HepG2 (cell line): ENCODE results near the gene GATD1. TPM values are rescaled to one million over a fixed set of nuclear protein-coding genes. Genes with fewer than 3 reads are reported as not detected.
A peak's percentile ranks its signal among the peaks of the same experiment; 100 is the strongest.

Source experiments
- ATAC-seq: fragments of 200-7000 bp; cut with Tn5 transposase; 3 replicates; pipeline ENCODE4 v1.9.1; 2020; ENCODE audit warnings: mild to moderate bottlenecking, moderate library complexity
- BruUV-seq: library from RNA; stranded (reverse); fragments of 400-500 nt; replicated peaks from 2 replicates; lab custom pipeline; 2021; lab: Mats Ljungman, UMichigan
- CTCF ChIA-PET: fragments of 300-600 bp; formaldehyde crosslinking; extraction: SDS; loops from one replicate; lab custom pipeline; 2021; ENCODE audit warnings: low total read pairs, inconsistent platforms, low intra/inter-chr PET ratio; lab: Yijun Ruan, JAX
- POLR2A ChIA-PET: fragments of 350-600 bp; sonication (Branson Sonifier 250); formaldehyde crosslinking; loops from one replicate; lab custom pipeline; 2020; ENCODE audit warnings: antibody characterized with exemption, inconsistent platforms; lab: Yijun Ruan, JAX
- DNase-seq: peaks from one replicate; pipeline ENCODE4 v3.0.0-alpha.2; 2015; ENCODE audit warnings: low spot score
- FAIRE-seq: peaks from 3 replicates; lab custom pipeline; 2011; peaks lifted over from hg19 to GRCh38; lab: Jason Lieb, UNC
- H2AFZ ChIP-seq: one replicate; pipeline ENCODE4 v1.6.1; 2011; ENCODE audit warnings: low read length, inconsistent platforms
- H3K27ac ChIP-seq: fragments of 300-600 bp; 3 replicates; pipeline ENCODE4 v1.8.0; 2011; ENCODE audit warnings: mixed run types, mild to moderate bottlenecking, mixed read lengths, low read length, inconsistent platforms; ENCODE audit not compliant: insufficient read depth; ENCODE audit errors: extremely low read length
- H3K27me3 ChIP-seq, 2 experiments: fragments of 200-600 bp in 1 of 2; 2 replicates in 1 of 2; 3 replicates in 1 of 2; pipeline versions ENCODE4 v1.6.0 to v1.8.0; 2011; ENCODE audit warnings: low read length in 2 of 2, mild to moderate bottlenecking in 2 of 2, moderate library complexity in 2 of 2, inconsistent platforms in 1 of 2; ENCODE audit not compliant: insufficient read depth in 2 of 2, control insufficient read depth in 1 of 2
- H3K36me3 ChIP-seq, 2 experiments: fragments of 200-600 bp in 1 of 2; replicated peaks in 1 of 2; 2 replicates in 1 of 2; 3 replicates in 1 of 2; pipeline versions ENCODE4 v1.5.1 to v1.8.0; 2011; ENCODE audit warnings: low read length in 2 of 2, inconsistent platforms in 1 of 2; ENCODE audit not compliant: insufficient read depth in 2 of 2, control insufficient read depth in 1 of 2
- H3K4me1 ChIP-seq: 2 replicates; pipeline ENCODE4 v1.5.1; 2012; ENCODE audit warnings: low read length, inconsistent platforms; ENCODE audit not compliant: insufficient read depth
- H3K4me2 ChIP-seq: 2 replicates; pipeline ENCODE4 v1.6.0; 2011; ENCODE audit warnings: low read depth, low read length, inconsistent platforms
- H3K4me3 ChIP-seq, 3 experiments: fragments of 200-600 bp in 1 of 3; sonication (generic), shearing (Covaris generic) in 1 of 3; replicated peaks in 1 of 3; 2 replicates each; pipeline ENCODE4 v1.5.1; 2011 to 2016; ENCODE audit warnings: low read length in 3 of 3, inconsistent platforms in 2 of 3, low read depth in 2 of 3, mild to moderate bottlenecking in 2 of 3, control low read depth in 1 of 3, mixed read lengths in 1 of 3; ENCODE audit not compliant: insufficient read depth in 1 of 3
- H3K79me2 ChIP-seq: one replicate; pipeline ENCODE4 v1.6.1; 2011; ENCODE audit warnings: low read length, inconsistent platforms; ENCODE audit not compliant: insufficient read depth
- H3K9ac ChIP-seq: 2 replicates; pipeline ENCODE4 v1.6.0; 2011; ENCODE audit warnings: mild to moderate bottlenecking, low read depth, low read length, inconsistent platforms; ENCODE audit not compliant: insufficient read depth
- H3K9me3 ChIP-seq: 2 replicates; pipeline ENCODE4 v1.5.1; 2012; ENCODE audit warnings: mild to moderate bottlenecking, low read length
- H4K20me1 ChIP-seq: 2 replicates; pipeline ENCODE4 v1.6.0; 2011; ENCODE audit warnings: inconsistent platforms, mild to moderate bottlenecking, low read length, moderate library complexity; ENCODE audit not compliant: insufficient read depth
- ATAD3A ChIP-seq: sonication (generic); formaldehyde crosslinking; IDR thresholded peaks from 2 replicates; pipeline ENCODE4 v1.4.0; 2020; ENCODE audit warnings: missing genetic modification reagents
- GATAD1 ChIP-seq: IDR thresholded peaks from 2 replicates; pipeline ENCODE4 v1.6.1; 2016; ENCODE audit warnings: missing genetic modification reagents, missing compliant biosample characterization
- NCOA1 ChIP-seq: sonication (generic); formaldehyde crosslinking; IDR thresholded peaks from 2 replicates; pipeline ENCODE4 v1.9.0; 2021; ENCODE audit warnings: missing genetic modification reagents
- POLR2AphosphoS5 ChIP-seq: IDR thresholded peaks from 2 replicates; pipeline ENCODE4 v1.6.1; 2012; ENCODE audit warnings: low read depth, low read length
- PPARG ChIP-seq: conservative IDR thresholded peaks from 2 replicates; pipeline ENCODE4 v1.6.1; 2016; ENCODE audit warnings: missing biosample characterization, missing genetic modification reagents
- RAD21 ChIP-seq: fragments of 450-650 bp; formaldehyde crosslinking; IDR thresholded peaks from 2 replicates; pipeline ENCODE4 v1.5.0; 2020; ENCODE audit warnings: mild to moderate bottlenecking
- RBFOX2 ChIP-seq: fragments of 200-400 bp; formaldehyde crosslinking; IDR thresholded peaks from 2 replicates; pipeline ENCODE4 v1.6.1; 2017; ENCODE audit warnings: low read depth, mild to moderate bottlenecking, low read length
- SCMH1 ChIP-seq: sonication (generic); formaldehyde crosslinking; IDR thresholded peaks from 2 replicates; pipeline ENCODE4 v1.9.0; 2021; ENCODE audit warnings: missing genetic modification reagents, mild to moderate bottlenecking, borderline replicate concordance
- SMC3 ChIP-seq: IDR thresholded peaks from 2 replicates; pipeline ENCODE4 v1.6.1; 2011; ENCODE audit warnings: low read length, improper control_type of control experiment
- STAG1 ChIP-seq: sonication (generic); formaldehyde crosslinking; IDR thresholded peaks from 2 replicates; pipeline ENCODE4 v1.4.0; 2020; ENCODE audit warnings: missing genetic modification reagents
- ZNF263 ChIP-seq: sonication (generic); formaldehyde crosslinking; IDR thresholded peaks from 2 replicates; pipeline ENCODE4 v1.4.0; 2020; ENCODE audit warnings: missing genetic modification reagents
- ZNF354B ChIP-seq: sonication (generic); formaldehyde crosslinking; IDR thresholded peaks from 2 replicates; pipeline ENCODE4 v1.8.0; 2022; ENCODE audit warnings: mild to moderate bottlenecking, missing genetic modification reagents
- ZNF530 ChIP-seq: sonication (generic); formaldehyde crosslinking; IDR thresholded peaks from 2 replicates; pipeline ENCODE4 v1.5.0; 2020; ENCODE audit warnings: low read depth, mild to moderate bottlenecking, missing genetic modification reagents
- WGBS: methylation state at CpG from one replicate; pipeline ENCODE4 v1.1.6; 2017; ENCODE audit warnings: low lambda C conversion rate; 5-methylcytosine and 5-hydroxymethylcytosine counted together
- in situ Hi-C: cut with HindIII; loops from 2 replicates; pipeline ENCODE4 v1.10.0; 2017; ENCODE audit warnings: low pct_unique_long_range_greater_than_20kb; ENCODE audit not compliant: extremely low pct_ligation_motif_present
- intact Hi-C: fragments of 100-400 bp; cut with micrococcal nuclease; formaldehyde crosslinking; loops from one replicate; pipeline ENCODE4 v1.10.0; 2022; ENCODE audit not compliant: unreplicated experiment
- polyA plus RNA-seq, 8 experiments: library from polyadenylated mRNA; depleted of rRNA in 3 of 8; stranded (reverse) in 7 of 8; unstranded in 1 of 8; fragments of >200 nt; fragmentation: Illumina TruSeq in 4 of 8; extraction: Trizol in 4 of 8; gene quantifications; 2 replicates each; pipeline versions ENCODE4 v1.2.1 to v1.2.3, GENCODE V29; 2011 to 2016; ENCODE audit warnings: low read depth in 4 of 8, missing spikeins in 1 of 8, mixed read lengths in 1 of 8; ENCODE audit not compliant: insufficient read depth in 1 of 8
- total RNA-seq, 5 experiments: library from RNA; depleted of rRNA; stranded (reverse); fragments of >200 nt; fragmentation: Illumina TruSeq; extraction: Trizol; gene quantifications; 2 replicates each; pipeline ENCODE4 v1.2.3, GENCODE V29; 2016; ENCODE audit warnings: low read depth in 1 of 5
- TF ChIP-seq, protein P1 (sequence below): sonication (generic); formaldehyde crosslinking; IDR thresholded peaks from 2 replicates; pipeline ENCODE4 v1.4.0; 2020; ENCODE audit warnings: missing genetic modification reagents
- TF ChIP-seq, protein P2 (sequence below): sonication (generic); formaldehyde crosslinking; IDR thresholded peaks from 2 replicates; pipeline ENCODE4 v1.5.0; 2020; ENCODE audit warnings: mild to moderate bottlenecking, missing genetic modification reagents, moderate library complexity
- TF ChIP-seq, protein P3 (sequence below): sonication (generic); formaldehyde crosslinking; IDR thresholded peaks from 2 replicates; pipeline ENCODE4 v1.4.0; 2020; ENCODE audit warnings: missing genetic modification reagents

The GATD1 gene
- total and polyA plus RNA-seq, 2 of the 13 experiments (the other 11 are each of a cell fraction or from before 2014, with no cell fraction given) = 31.3 to 60.5 TPM

DNA sequence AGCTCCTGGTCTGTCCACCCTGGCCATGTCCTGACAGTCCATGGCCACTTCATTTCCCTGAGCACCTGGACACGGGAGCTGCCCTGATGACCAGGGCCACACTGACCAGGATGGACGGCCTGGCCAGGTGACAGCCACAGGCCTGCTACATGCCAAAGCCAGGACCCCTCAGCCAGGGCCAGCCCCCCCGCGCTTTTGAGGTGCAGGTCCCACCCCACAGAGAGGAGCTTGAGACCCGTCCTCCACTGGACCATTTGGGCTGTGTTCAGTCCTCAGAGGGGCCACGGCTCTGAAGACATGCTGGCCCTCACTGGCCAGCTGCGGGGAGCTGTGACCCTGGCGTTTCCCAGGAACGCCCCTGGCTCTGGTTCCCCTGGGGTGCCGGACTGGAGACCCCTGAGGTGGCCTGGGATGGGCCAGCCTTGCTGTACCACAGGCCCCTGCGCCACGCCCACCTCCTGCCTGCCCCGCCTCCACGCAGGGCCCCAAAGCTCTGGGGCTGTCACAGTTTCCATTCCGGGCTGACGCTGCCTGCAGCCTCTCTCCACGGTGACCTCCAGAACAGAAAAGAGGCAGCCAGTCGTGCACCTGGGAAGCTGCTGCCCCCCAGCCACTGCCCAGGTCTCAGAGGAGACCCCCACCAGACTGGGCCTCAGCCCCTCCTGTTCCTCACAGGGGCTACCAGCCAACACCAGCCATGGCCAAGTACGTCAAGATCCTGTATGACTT is 53.1 kb downstream of the GATD1 start (continued):
- TF ChIP-seq ZNF354B (CRISPR knock-in tag) (no peak), SCMH1 (CRISPR knock-in tag) (no peak), NCOA1 (CRISPR knock-in tag) (no peak), RBFOX2 (peak; percentile 56; the same call in 1 of the 2 replicates), ZNF263 (CRISPR knock-in tag) (no peak), POLR2AphosphoS5 (no peak), GATAD1 (no peak)
- TF ChIP-seq, protein P1, sequence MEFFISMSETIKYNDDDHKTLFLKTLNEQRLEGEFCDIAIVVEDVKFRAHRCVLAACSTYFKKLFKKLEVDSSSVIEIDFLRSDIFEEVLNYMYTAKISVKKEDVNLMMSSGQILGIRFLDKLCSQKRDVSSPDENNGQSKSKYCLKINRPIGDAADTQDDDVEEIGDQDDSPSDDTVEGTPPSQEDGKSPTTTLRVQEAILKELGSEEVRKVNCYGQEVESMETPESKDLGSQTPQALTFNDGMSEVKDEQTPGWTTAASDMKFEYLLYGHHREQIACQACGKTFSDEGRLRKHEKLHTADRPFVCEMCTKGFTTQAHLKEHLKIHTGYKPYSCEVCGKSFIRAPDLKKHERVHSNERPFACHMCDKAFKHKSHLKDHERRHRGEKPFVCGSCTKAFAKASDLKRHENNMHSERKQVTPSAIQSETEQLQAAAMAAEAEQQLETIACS (CRISPR knock-in tag) = no peak

DNA sequence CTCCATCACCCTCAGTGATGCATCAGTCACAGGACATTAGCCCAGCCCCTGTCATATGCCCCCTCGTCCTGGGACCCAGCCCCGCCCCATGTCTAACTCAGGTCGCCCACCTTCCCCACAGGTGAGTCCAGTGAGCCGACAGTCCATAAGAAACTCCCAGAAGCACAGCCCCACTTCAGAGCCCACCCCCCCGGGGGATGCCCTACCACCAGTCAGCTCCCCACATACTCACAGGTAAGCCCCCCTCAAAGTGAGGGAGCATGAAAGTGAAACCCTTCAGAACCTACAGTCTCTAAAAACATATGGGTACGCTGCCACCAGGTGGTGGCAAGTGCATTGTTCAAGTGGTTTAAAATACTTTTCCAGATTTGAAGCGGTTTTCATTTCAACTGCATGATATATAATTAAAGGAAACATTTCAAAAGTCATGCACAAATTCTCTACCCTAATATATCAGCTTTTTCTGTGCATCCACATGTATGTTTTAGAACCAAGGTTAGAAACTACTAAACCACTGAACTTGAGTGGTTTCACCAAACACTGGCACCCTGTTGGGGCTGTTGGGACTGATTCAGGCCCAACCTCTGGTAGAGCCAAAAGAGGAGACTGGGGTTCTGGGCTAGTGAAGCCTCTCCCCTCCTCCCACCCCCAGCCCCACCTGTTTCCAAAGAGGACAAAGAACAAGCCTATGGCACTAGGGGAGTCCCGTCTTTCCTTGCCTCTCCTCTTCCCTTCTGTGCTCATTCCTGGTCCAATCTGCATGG is 54.0 kb downstream of the GATD1 start:
- peaks cover 12% of the 10 kb centered on the region; the same call in 1 of the 2 replicates for H4K20me1 ChIP-seq
- H3K79me2 ChIP-seq = no peaks in the 10 kb centered on the region
- TF ChIP-seq, protein P2, sequence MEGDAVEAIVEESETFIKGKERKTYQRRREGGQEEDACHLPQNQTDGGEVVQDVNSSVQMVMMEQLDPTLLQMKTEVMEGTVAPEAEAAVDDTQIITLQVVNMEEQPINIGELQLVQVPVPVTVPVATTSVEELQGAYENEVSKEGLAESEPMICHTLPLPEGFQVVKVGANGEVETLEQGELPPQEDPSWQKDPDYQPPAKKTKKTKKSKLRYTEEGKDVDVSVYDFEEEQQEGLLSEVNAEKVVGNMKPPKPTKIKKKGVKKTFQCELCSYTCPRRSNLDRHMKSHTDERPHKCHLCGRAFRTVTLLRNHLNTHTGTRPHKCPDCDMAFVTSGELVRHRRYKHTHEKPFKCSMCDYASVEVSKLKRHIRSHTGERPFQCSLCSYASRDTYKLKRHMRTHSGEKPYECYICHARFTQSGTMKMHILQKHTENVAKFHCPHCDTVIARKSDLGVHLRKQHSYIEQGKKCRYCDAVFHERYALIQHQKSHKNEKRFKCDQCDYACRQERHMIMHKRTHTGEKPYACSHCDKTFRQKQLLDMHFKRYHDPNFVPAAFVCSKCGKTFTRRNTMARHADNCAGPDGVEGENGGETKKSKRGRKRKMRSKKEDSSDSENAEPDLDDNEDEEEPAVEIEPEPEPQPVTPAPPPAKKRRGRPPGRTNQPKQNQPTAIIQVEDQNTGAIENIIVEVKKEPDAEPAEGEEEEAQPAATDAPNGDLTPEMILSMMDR (CRISPR knock-in tag) = peak; percentile 71
- TF ChIP-seq PPARG (CRISPR knock-in tag) (0 out of 2 replicates have a peak, but pooled peaks have one; percentile 11), STAG1 (CRISPR knock-in tag) (peak; percentile 77), SMC3 (peak; percentile 80), RAD21 (CRISPR knock-in tag) (peak; percentile 77), ATAD3A (CRISPR knock-in tag) (no peak), ZNF530 (CRISPR knock-in tag) (no peak)
- TF ChIP-seq, protein P3, sequence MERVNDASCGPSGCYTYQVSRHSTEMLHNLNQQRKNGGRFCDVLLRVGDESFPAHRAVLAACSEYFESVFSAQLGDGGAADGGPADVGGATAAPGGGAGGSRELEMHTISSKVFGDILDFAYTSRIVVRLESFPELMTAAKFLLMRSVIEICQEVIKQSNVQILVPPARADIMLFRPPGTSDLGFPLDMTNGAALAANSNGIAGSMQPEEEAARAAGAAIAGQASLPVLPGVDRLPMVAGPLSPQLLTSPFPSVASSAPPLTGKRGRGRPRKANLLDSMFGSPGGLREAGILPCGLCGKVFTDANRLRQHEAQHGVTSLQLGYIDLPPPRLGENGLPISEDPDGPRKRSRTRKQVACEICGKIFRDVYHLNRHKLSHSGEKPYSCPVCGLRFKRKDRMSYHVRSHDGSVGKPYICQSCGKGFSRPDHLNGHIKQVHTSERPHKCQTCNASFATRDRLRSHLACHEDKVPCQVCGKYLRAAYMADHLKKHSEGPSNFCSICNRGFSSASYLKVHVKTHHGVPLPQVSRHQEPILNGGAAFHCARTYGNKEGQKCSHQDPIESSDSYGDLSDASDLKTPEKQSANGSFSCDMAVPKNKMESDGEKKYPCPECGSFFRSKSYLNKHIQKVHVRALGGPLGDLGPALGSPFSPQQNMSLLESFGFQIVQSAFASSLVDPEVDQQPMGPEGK (CRISPR knock-in tag) = peak; percentile 42; the same call in 1 of the 2 replicates
- TF ChIP-seq, all 625 proteins: peak for 6
- H3K27me3 ChIP-seq = no peaks in the 10 kb centered on the region
- intact Hi-C loops (loop anchor here (1.0 kb wide), 2 partner anchors 27 to 60 kb away; no protein-coding TSS in a partner anchor), in situ Hi-C loops (no loop called here)
- H3K9me3 ChIP-seq = no peaks in the 10 kb centered on the region
- BruUV-seq = no TSS peak
- no peak overlapping the region for H2AFZ ChIP-seq
- 67% methylated on average over 7 of the region's 8 CpGs for WGBS
- H3K36me3 ChIP-seq = peaks cover 25 to 52% of the 10 kb centered on the region in 2 experiments
- H3K9ac ChIP-seq = no peak overlapping the region
- CTCF ChIA-PET = interaction anchor here (1.5 to 1.9 kb wide), 2 partner anchors 27 to 61 kb away, joined by 7 to 13 read pairs; partner anchors contain the start of gene TMEM80
- POLR2A ChIA-PET = interaction anchor here (1.1 to 12.6 kb wide), 6 partner anchors 10 to 27 kb away, joined by 3 to 203 read pairs (median 8); partner anchors contain the start of genes DEAF1, EPS8L2, TALDO1 and TMEM80
- peak; percentile 77 for FAIRE-seq
- DNase-seq = peak; percentile 56
- H3K27ac ChIP-seq = no peak overlapping the region
- no peak overlapping the region for H3K4me2 ChIP-seq
- no peak for ATAC-seq
- H3K4me3 ChIP-seq = no peak overlapping the region
- peaks cover 18% of the 10 kb centered on the region for H3K4me1 ChIP-seq
